ENCODE data around the gene PRPF6.
"Not testable (repeated sequence)": the region's sequence is repeated elsewhere in the genome, so short reads cannot be mapped to it uniquely, and the experiment has no call there.

Gene PRPF6

DNA sequence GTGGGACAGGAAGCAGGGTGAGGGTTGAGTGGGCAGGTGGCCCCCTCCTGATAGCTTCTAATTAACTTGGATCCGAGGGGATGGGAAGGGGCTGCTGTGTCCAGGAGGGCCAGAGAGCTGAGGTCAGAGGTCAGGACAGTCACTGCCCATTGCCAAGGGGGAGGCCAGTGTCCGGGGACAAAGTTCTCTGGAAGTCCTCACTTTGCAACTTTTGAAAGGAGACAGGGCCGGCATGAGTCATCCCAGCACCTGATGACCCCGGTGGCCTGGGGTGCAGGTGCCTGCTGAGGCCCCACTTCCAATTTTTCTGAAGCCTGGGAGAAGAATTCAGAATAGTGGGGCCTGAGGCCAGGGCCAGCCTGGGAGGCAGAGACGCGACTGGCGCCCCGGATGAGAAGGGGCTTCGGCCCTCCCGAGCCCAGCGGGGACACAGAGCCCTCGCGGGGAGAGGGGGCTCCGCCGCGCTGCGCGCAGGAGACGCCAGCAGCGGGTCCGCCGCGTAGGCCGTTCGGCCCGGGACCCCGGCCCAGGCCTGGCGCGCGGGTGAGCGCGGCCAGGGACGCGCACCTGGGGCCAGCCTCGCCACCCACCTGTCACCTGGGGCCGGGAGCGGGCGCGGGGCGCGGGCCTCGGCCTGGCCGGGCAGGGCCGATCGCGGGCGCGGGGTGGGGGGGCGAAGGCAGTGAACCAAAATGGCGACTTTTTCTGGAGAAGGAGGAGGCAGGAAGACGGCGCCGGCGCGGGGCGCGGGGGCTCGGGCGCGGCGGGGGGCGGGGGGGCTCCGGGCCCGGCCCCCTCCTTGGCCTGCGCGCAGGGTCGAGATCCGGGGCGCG lies 11.8 kb upstream of the PRPF6 start:
- WGBS (ENCODE audit: insufficient coverage): under 1% methylated on average over 48 of the region's 70 CpGs
- peaks cover 0 to 35% (median 28%) of the 10 kb centered on the region in 4 experiments for H3K4me1 ChIP-seq (ENCODE audit: control extremely low read depth in 1 of 4, control insufficient read depth in 4 of 4, insufficient read depth in 4 of 4, low read length in 3 of 4)
- H3K4me3 ChIP-seq (ENCODE audit: control insufficient read depth in 1 of 7, extremely low read depth in 1 of 7, insufficient read depth in 4 of 7, low read depth in 2 of 7, low read length in 6 of 7): peak overlapping the region; percentile 37 to 86 (median 78)
- ChIA-PET CTCF (no interaction called here), POLR2A (interaction anchor here (0.5 kb wide), 1 partner anchor 196 kb away, joined by 3 read pairs; no protein-coding TSS in a partner anchor)
- H3K27me3 ChIP-seq (replicated peaks in 2 of 5; ENCODE audit: control insufficient read depth in 4 of 5, insufficient read depth in 5 of 5, low read length in 4 of 5): no peaks in the 10 kb centered on the region
- peak overlapping the region; percentile 54 to 83 for H3K27ac ChIP-seq (ENCODE audit: insufficient read depth in 1 of 2, low read depth in 1 of 2, low read length in 2 of 2, poor library complexity in 1 of 2, severe bottlenecking in 2 of 2)
- peaks cover 7 to 35% (median 23%) of the 10 kb centered on the region in 4 experiments for H3K36me3 ChIP-seq (ENCODE audit: control insufficient read depth in 4 of 4, insufficient read depth in 4 of 4, low read length in 3 of 4)
- peaks cover 0 to 16% (median 0%) of the 10 kb centered on the region in 5 experiments for H3K9me3 ChIP-seq (ENCODE audit: control extremely low read depth in 1 of 5, control insufficient read depth in 4 of 5, insufficient read depth in 2 of 5, low read depth in 1 of 5, low read length in 4 of 5)
- DNase-seq: no peak

DNA sequence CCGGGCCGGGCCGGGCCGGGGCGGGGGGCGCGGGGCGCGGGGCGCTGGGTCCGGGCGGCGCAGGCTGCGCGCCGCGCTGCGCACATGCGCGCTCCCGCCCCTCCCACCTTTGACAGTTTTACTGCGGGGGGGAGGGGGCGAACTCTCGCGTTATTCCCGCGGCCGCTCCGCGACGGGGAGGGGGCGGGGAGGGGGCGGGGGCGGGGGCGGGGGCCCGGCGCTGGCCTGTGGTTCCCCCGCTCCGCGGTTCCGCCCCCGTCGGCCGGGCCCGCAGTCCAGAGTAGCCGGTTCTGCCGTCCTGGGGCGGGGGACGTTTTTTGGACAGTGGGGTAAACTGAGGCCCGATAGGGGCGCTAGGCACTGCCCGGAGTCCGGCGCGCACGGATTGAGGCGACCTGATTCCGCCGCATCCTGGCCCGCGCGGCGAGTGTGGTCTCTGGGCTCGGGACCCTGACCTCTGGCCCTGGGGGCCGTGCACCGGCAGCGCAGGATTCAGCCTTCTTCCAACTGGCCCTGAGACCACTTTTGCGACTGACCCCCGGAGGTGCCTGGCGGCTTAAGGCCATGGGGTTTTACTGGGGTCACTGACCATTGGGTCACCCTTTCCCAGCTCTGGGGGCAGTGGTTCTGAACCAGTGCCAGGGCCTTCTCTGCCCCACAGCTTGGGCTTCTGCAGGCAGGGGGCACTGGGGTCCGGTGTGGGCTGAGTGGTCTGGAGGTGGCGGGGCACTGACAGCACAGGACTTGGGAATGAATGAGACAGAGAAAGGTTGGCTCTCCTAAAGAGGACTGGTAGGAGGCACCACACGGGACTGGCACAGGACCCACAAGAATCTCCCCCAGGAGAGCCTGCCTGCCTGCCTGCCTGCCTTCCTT lies 10.9 kb upstream of the PRPF6 start, which contains the start of gene ZNF512B:
TSS of gene ZNF512B (minus strand) at position 93 of the 876 bp plus-strand sequence. CDS start 1,980 bp downstream, outside the sequence.
- Histone ChIP-seq H3K27me3 (replicated peaks in 2 of 5; ENCODE audit: control insufficient read depth in 4 of 5, insufficient read depth in 5 of 5, low read length in 4 of 5) (no peaks in the 10 kb centered on the region), H3K4me1 (ENCODE audit: control extremely low read depth in 1 of 4, control insufficient read depth in 4 of 4, insufficient read depth in 4 of 4, low read length in 3 of 4) (peaks cover 0 to 37% (median 30%) of the 10 kb centered on the region in 4 experiments), H3K27ac (ENCODE audit: insufficient read depth in 1 of 2, low read depth in 1 of 2, low read length in 2 of 2, poor library complexity in 1 of 2, severe bottlenecking in 2 of 2) (peak within 1 kb of the TSS; percentile 54 to 83), H3K36me3 (ENCODE audit: control insufficient read depth in 4 of 4, insufficient read depth in 4 of 4, low read length in 3 of 4) (peaks cover 3 to 39% (median 26%) of the 10 kb centered on the region in 4 experiments), H3K9me3 (ENCODE audit: control extremely low read depth in 1 of 5, control insufficient read depth in 4 of 5, insufficient read depth in 2 of 5, low read depth in 1 of 5, low read length in 4 of 5) (peaks cover 0 to 13% (median 0%) of the 10 kb centered on the region in 5 experiments), H3K4me3 (ENCODE audit: control insufficient read depth in 1 of 7, extremely low read depth in 1 of 7, insufficient read depth in 4 of 7, low read depth in 2 of 7, low read length in 6 of 7) (peak within 1 kb of the TSS; percentile 49 to 86 (median 78))
- POLR2A ChIA-PET: no interaction called here
- CTCF ChIA-PET: no interaction called here
- DNase-seq: peak; percentile 49 to 73 (median 65)
- 9% methylated on average over 43 of the region's 73 CpGs for WGBS (ENCODE audit: insufficient coverage)

DNA sequence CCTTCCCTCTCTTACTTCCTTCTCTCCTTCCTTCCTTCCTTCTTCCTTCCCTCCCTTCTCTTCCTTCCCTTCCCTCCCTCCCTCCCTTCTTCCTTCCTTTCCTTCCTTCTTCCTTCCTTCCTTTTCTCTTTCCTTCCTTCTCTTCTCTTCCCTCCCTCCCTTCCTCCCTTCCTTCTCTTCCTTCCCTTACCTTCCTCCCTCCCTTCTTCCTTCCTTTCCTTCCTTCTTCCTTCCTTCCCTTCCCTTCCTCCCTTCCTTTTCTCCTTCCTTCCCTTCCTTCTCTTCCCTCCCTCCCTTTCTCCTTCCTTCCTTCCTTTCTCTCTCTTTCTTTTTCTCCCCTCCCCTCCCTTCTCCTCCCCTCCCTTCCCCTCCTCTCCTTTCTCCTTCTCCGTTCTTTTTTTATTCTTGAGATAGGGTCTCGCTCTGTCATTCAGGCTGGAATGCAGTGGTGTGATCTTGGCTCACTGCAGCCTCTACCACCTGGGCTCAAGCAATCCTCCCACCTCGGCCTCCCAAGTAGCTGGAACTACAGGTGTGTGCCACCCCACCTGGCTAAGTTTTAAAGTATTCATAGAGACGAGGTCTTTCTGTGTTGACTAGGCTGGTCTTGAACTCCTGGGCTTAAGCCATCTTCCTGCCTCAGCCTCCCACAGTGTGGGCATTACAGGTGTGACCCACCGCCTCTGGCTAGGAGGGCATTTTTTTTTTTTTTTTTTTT lies 10.1 kb upstream of the PRPF6 start:
- Histone ChIP-seq H3K9me3 (ENCODE audit: control extremely low read depth in 1 of 5, control insufficient read depth in 4 of 5, insufficient read depth in 2 of 5, low read depth in 1 of 5, low read length in 4 of 5) (peaks cover 0 to 13% (median 0%) of the 10 kb centered on the region in 5 experiments), H3K27ac (ENCODE audit: insufficient read depth in 1 of 2, low read depth in 1 of 2, low read length in 2 of 2, poor library complexity in 1 of 2, severe bottlenecking in 2 of 2) (no peak overlapping the region), H3K27me3 (replicated peaks in 2 of 5; ENCODE audit: control insufficient read depth in 4 of 5, insufficient read depth in 5 of 5, low read length in 4 of 5) (no peaks in the 10 kb centered on the region), H3K4me3 (ENCODE audit: control insufficient read depth in 1 of 7, extremely low read depth in 1 of 7, insufficient read depth in 4 of 7, low read depth in 2 of 7, low read length in 6 of 7) (no peak overlapping the region), H3K36me3 (ENCODE audit: control insufficient read depth in 4 of 4, insufficient read depth in 4 of 4, low read length in 3 of 4) (peaks cover 3 to 46% (median 30%) of the 10 kb centered on the region in 4 experiments), H3K4me1 (ENCODE audit: control extremely low read depth in 1 of 4, control insufficient read depth in 4 of 4, insufficient read depth in 4 of 4, low read length in 3 of 4) (peaks cover 0 to 37% (median 30%) of the 10 kb centered on the region in 4 experiments)
- CTCF ChIA-PET: interaction anchor here (1.6 kb wide), 1 partner anchor 10 kb away, joined by 4 read pairs; the partner anchor contains the start of gene PRPF6
- POLR2A ChIA-PET: no interaction called here
- 96% methylated on average over 4 of the region's 5 CpGs for WGBS (ENCODE audit: insufficient coverage)
- no peak for DNase-seq

DNA sequence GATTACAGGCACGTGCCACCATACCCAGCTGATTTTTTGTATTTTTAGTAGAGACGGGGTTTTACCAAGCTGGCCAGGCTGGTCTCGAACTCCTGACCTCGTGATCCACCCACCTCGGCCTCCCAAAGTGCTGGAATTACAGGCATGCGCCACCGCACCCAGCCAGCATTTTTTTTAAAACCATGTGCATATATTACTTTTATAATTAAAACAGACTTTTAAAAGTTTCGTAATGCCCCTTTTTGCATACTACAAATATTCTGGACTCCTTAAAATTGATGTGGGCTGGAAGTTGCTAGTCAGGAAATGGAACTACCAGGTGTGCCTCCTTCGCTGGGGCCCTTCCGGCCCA lies 9.0 kb upstream of the PRPF6 start:
- WGBS (ENCODE audit: insufficient coverage): 61% methylated on average over 3 of the region's 10 CpGs
- H3K36me3 ChIP-seq (ENCODE audit: control insufficient read depth in 4 of 4, insufficient read depth in 4 of 4, low read length in 3 of 4): peaks cover 0 to 43% (median 27%) of the 10 kb centered on the region in 4 experiments
- H3K4me3 ChIP-seq (ENCODE audit: control insufficient read depth in 1 of 7, extremely low read depth in 1 of 7, insufficient read depth in 4 of 7, low read depth in 2 of 7, low read length in 6 of 7); H3K9me3 ChIP-seq (ENCODE audit: control extremely low read depth in 1 of 5, control insufficient read depth in 4 of 5, insufficient read depth in 2 of 5, low read depth in 1 of 5, low read length in 4 of 5); H3K27ac ChIP-seq (ENCODE audit: insufficient read depth in 1 of 2, low read depth in 1 of 2, low read length in 2 of 2, poor library complexity in 1 of 2, severe bottlenecking in 2 of 2); H3K27me3 ChIP-seq (replicated peaks in 2 of 5; ENCODE audit: control insufficient read depth in 4 of 5, insufficient read depth in 5 of 5, low read length in 4 of 5); DNase-seq; POLR2A ChIA-PET: not testable (repeated sequence)
- CTCF ChIA-PET: interaction anchor here (1.6 kb wide), 1 partner anchor 8 kb away, joined by 4 read pairs; the partner anchor contains the start of gene PRPF6
- peaks cover 0 to 37% (median 31%) of the 10 kb centered on the region in 4 experiments for H3K4me1 ChIP-seq (ENCODE audit: control extremely low read depth in 1 of 4, control insufficient read depth in 4 of 4, insufficient read depth in 4 of 4, low read length in 3 of 4)

DNA sequence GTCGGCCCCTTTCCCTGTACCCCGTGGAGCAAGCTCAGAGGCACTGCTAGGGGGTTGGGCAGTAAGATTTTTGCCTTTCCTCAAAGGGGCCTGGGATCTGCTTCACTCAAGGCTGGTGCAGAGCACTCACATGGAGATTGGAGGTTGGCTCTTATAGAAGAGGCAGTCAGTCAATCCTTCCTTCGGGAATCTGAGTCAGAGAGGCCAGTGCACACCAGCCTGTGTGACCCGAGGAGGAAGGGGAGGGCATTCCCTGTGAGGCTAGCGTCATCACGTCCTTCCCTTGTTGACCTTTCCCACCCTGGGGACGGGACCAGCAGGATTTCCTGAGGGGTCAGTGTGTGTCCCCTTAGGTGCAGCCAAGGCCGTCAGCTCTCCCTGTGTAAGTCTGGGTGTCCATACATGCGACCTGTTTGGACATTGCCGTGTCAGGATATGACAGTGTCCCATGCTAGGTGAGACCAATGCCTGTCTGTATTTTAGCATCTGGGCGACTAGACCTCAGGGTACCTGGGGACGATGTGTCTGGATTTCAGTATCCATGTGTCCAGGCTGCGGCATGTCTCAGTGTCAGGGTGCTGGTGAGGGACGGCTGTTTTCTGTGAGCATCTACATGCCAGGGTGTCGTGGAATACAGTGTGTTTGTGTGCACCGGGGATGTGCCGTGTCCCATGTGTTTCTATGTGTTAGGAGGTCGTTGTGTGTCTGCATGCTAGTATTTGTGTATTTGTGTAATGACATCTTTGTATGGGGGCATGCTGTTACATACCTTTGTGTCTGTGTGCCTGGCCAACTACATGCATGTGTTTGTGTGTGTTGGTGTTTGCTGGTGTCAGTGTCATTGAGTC lies 8.4 kb upstream of the PRPF6 start:
- CTCF ChIA-PET: interaction anchor here (1.1 to 2.2 kb wide), 9 partner anchors 8 to 80 kb away, joined by 3 to 21 read pairs (median 6); partner anchors contain the start of gene PRPF6
- peaks cover 0 to 40% (median 22%) of the 10 kb centered on the region in 4 experiments for H3K36me3 ChIP-seq (ENCODE audit: control insufficient read depth in 4 of 4, insufficient read depth in 4 of 4, low read length in 3 of 4)
- no peak overlapping the region for H3K4me3 ChIP-seq (ENCODE audit: control insufficient read depth in 1 of 7, extremely low read depth in 1 of 7, insufficient read depth in 4 of 7, low read depth in 2 of 7, low read length in 6 of 7)
- no peak overlapping the region for H3K27ac ChIP-seq (ENCODE audit: insufficient read depth in 1 of 2, low read depth in 1 of 2, low read length in 2 of 2, poor library complexity in 1 of 2, severe bottlenecking in 2 of 2)
- 84% methylated on average over 13 of the region's 18 CpGs for WGBS (ENCODE audit: insufficient coverage)
- POLR2A ChIA-PET: no interaction called here
- no peaks in the 10 kb centered on the region for H3K27me3 ChIP-seq (replicated peaks in 2 of 5; ENCODE audit: control insufficient read depth in 4 of 5, insufficient read depth in 5 of 5, low read length in 4 of 5)
- no peak for DNase-seq
- H3K4me1 ChIP-seq (ENCODE audit: control extremely low read depth in 1 of 4, control insufficient read depth in 4 of 4, insufficient read depth in 4 of 4, low read length in 3 of 4): peaks cover 0 to 40% (median 35%) of the 10 kb centered on the region in 4 experiments
- no peaks in the 10 kb centered on the region for H3K9me3 ChIP-seq (ENCODE audit: control extremely low read depth in 1 of 5, control insufficient read depth in 4 of 5, insufficient read depth in 2 of 5, low read depth in 1 of 5, low read length in 4 of 5)

DNA sequence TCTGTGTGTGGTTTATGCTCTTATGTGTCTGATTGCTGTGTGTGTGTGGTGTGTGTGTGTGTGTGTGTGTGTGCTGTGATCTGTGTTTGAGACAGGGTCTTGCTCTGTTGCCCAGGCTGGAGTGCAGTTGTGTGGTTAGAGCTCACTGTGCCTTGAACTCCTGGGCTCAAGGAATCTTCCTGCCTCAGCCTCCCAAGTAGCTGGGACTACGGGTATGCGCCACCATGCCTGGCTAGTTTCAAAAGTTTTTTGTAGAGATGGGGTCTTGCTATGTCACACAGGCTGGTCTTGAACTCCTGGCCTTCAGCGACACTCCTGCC lies 7.8 kb upstream of the PRPF6 start:
- no peak overlapping the region for H3K27ac ChIP-seq (ENCODE audit: insufficient read depth in 1 of 2, low read depth in 1 of 2, low read length in 2 of 2, poor library complexity in 1 of 2, severe bottlenecking in 2 of 2)
- POLR2A ChIA-PET: no interaction called here
- no peaks in the 10 kb centered on the region for H3K27me3 ChIP-seq (replicated peaks in 2 of 5; ENCODE audit: control insufficient read depth in 4 of 5, insufficient read depth in 5 of 5, low read length in 4 of 5)
- no peak overlapping the region for H3K4me3 ChIP-seq (ENCODE audit: control insufficient read depth in 1 of 7, extremely low read depth in 1 of 7, insufficient read depth in 4 of 7, low read depth in 2 of 7, low read length in 6 of 7)
- no peak for DNase-seq
- H3K9me3 ChIP-seq (ENCODE audit: control extremely low read depth in 1 of 5, control insufficient read depth in 4 of 5, insufficient read depth in 2 of 5, low read depth in 1 of 5, low read length in 4 of 5): no peaks in the 10 kb centered on the region
- CTCF ChIA-PET: interaction anchor here (0.7 to 2.2 kb wide), 20 partner anchors 9 to 331 kb away, joined by 3 to 21 read pairs (median 4); partner anchors contain the start of gene TPD52L2
- H3K36me3 ChIP-seq (ENCODE audit: control insufficient read depth in 4 of 4, insufficient read depth in 4 of 4, low read length in 3 of 4): peaks cover 0 to 34% (median 18%) of the 10 kb centered on the region in 4 experiments
- peaks cover 0 to 43% (median 37%) of the 10 kb centered on the region in 4 experiments for H3K4me1 ChIP-seq (ENCODE audit: control extremely low read depth in 1 of 4, control insufficient read depth in 4 of 4, insufficient read depth in 4 of 4, low read length in 3 of 4)
- WGBS (ENCODE audit: insufficient coverage): 100% methylated on average over 3 of the region's 3 CpGs

Measured in common myeloid progenitor, CD34-positive (primary cell).